Measurements from ENCODE around the gene CKM. TPM values are rescaled to one million over a fixed set of nuclear protein-coding genes. Genes with fewer than 3 reads are reported as not detected.
A peak's percentile ranks its signal among the peaks of the same experiment; 100 is the strongest.

CKM gene
- total RNA-seq, 1 experiment from 2014 or later, result not detected

GRCh38 chr19:45307361-45307760, 15.3 kb downstream of the CKM start:
- DNase-seq (no peak), ATAC-seq (no peak)
- Histone ChIP-seq H2AFZ (ENCODE audit: low read length) (no peak overlapping the region), H3K9ac (ENCODE audit: low read length) (no peak overlapping the region), H3K4me1 (ENCODE audit: insufficient read depth, low read length) (no peaks in the 10 kb centered on the region), H3K9me3 (ENCODE audit: low read length) (no peaks in the 10 kb centered on the region), H3K4me2 (ENCODE audit: low read length) (no peak overlapping the region), H3F3A (ENCODE audit: low read length, unreplicated experiment) (no peaks in the 10 kb centered on the region), H4K20me1 (ENCODE audit: low read length) (no peaks in the 10 kb centered on the region), H3K27me3 (ENCODE audit: low read length) (no peaks in the 10 kb centered on the region), H3K9me2 (replicated peaks; ENCODE audit: low read length) (no peaks in the 10 kb centered on the region), H3K36me3 (ENCODE audit: low read depth, low read length) (no peaks in the 10 kb centered on the region), H3K79me2 (ENCODE audit: low read length) (no peaks in the 10 kb centered on the region), H3K27ac (ENCODE audit: low read length) (no peak overlapping the region), H3K4me3 (ENCODE audit: low read length) (no peak overlapping the region)
- TF ChIP-seq EZH2phosphoT487 (IDR thresholded peaks at IDR 0.05; ENCODE audit: borderline replicate concordance, low read length) (no peak), EZH2 (IDR thresholded peaks at IDR 0.05; ENCODE audit: low read length, unreplicated experiment) (no peak)
- TF ChIP-seq, protein P1, sequence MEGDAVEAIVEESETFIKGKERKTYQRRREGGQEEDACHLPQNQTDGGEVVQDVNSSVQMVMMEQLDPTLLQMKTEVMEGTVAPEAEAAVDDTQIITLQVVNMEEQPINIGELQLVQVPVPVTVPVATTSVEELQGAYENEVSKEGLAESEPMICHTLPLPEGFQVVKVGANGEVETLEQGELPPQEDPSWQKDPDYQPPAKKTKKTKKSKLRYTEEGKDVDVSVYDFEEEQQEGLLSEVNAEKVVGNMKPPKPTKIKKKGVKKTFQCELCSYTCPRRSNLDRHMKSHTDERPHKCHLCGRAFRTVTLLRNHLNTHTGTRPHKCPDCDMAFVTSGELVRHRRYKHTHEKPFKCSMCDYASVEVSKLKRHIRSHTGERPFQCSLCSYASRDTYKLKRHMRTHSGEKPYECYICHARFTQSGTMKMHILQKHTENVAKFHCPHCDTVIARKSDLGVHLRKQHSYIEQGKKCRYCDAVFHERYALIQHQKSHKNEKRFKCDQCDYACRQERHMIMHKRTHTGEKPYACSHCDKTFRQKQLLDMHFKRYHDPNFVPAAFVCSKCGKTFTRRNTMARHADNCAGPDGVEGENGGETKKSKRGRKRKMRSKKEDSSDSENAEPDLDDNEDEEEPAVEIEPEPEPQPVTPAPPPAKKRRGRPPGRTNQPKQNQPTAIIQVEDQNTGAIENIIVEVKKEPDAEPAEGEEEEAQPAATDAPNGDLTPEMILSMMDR (conservative IDR thresholded peaks at IDR 0.05; ENCODE audit: low read depth, low read length), result no peak
- POLR2A ChIA-PET (ENCODE audit: unreplicated experiment), result no interaction called here
- no TSS peak for BruUV-seq (replicated peaks)
- CTCF ChIA-PET, result no interaction called here
- intact Hi-C loops (cut with micrococcal nuclease), result no loop called here

GRCh38 chr19:45306518-45307027, 16.1 kb downstream of the CKM start:
- no peaks in the 10 kb centered on the region for H3K36me3 ChIP-seq (ENCODE audit: low read depth, low read length)
- H3K4me2 ChIP-seq (ENCODE audit: low read length), result no peak overlapping the region
- no peaks in the 10 kb centered on the region for H3K79me2 ChIP-seq (ENCODE audit: low read length)
- CTCF ChIA-PET, result no interaction called here
- ATAC-seq (no peak), DNase-seq (no peak)
- H3K27me3 ChIP-seq (ENCODE audit: low read length), result no peaks in the 10 kb centered on the region
- no TSS peak for BruUV-seq (replicated peaks)
- no peak overlapping the region for H3K9ac ChIP-seq (ENCODE audit: low read length)
- H3F3A ChIP-seq (ENCODE audit: low read length, unreplicated experiment), result no peaks in the 10 kb centered on the region
- TF ChIP-seq EZH2phosphoT487 (IDR thresholded peaks at IDR 0.05; ENCODE audit: borderline replicate concordance, low read length) (no peak), EZH2 (IDR thresholded peaks at IDR 0.05; ENCODE audit: low read length, unreplicated experiment) (no peak)
- TF ChIP-seq, protein P1 (conservative IDR thresholded peaks at IDR 0.05; ENCODE audit: low read depth, low read length), result no peak
- no peaks in the 10 kb centered on the region for H4K20me1 ChIP-seq (ENCODE audit: low read length)
- POLR2A ChIA-PET (ENCODE audit: unreplicated experiment), result no interaction called here
- H3K9me2 ChIP-seq (replicated peaks; ENCODE audit: low read length), result no peaks in the 10 kb centered on the region
- no peak overlapping the region for H3K4me3 ChIP-seq (ENCODE audit: low read length)
- H3K4me1 ChIP-seq (ENCODE audit: insufficient read depth, low read length), result no peaks in the 10 kb centered on the region
- no peaks in the 10 kb centered on the region for H3K9me3 ChIP-seq (ENCODE audit: low read length)
- H2AFZ ChIP-seq (ENCODE audit: low read length), result no peak overlapping the region
- H3K27ac ChIP-seq (ENCODE audit: low read length), result no peak overlapping the region
- intact Hi-C loops (cut with micrococcal nuclease), result no loop called here

DNA sequence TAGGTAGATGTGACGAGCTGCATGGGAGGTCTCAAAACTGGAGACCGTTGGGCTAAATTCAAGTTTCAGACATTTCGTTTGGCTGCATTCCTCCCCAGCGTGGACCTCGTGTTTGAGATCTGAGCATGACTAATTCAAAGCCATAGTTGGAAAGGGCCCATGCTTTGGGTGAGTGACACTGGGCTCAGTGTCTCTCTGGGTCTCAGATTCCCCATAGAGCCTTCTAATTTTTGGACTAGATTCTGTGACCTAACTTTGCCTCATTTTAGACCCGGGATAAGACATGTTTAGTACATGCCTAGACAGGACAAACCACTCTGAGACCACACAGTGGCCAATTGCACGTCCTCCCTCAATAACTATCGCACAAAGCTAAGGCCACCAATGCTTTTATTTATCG, 16.6 kb downstream of the CKM start:
- no peak overlapping the region for H3K4me2 ChIP-seq (ENCODE audit: low read length)
- no peak overlapping the region for H2AFZ ChIP-seq (ENCODE audit: low read length)
- POLR2A ChIA-PET (ENCODE audit: unreplicated experiment), result no interaction called here
- no peak overlapping the region for H3K9ac ChIP-seq (ENCODE audit: low read length)
- intact Hi-C loops (cut with micrococcal nuclease), result no loop called here
- TF ChIP-seq, protein P1 (conservative IDR thresholded peaks at IDR 0.05; ENCODE audit: low read depth, low read length), result no peak
- no peak for TF ChIP-seq EZH2phosphoT487 (IDR thresholded peaks at IDR 0.05; ENCODE audit: borderline replicate concordance, low read length)
- no peak for TF ChIP-seq EZH2 (IDR thresholded peaks at IDR 0.05; ENCODE audit: low read length, unreplicated experiment)
- no peak for ATAC-seq
- H3K36me3 ChIP-seq (ENCODE audit: low read depth, low read length), result no peaks in the 10 kb centered on the region
- H3K4me1 ChIP-seq (ENCODE audit: insufficient read depth, low read length), result no peaks in the 10 kb centered on the region
- no peaks in the 10 kb centered on the region for H3K79me2 ChIP-seq (ENCODE audit: low read length)
- H3K9me2 ChIP-seq (replicated peaks; ENCODE audit: low read length), result no peaks in the 10 kb centered on the region
- H4K20me1 ChIP-seq (ENCODE audit: low read length), result no peaks in the 10 kb centered on the region
- no peak overlapping the region for H3K27ac ChIP-seq (ENCODE audit: low read length)
- no peaks in the 10 kb centered on the region for H3K9me3 ChIP-seq (ENCODE audit: low read length)
- no peak for DNase-seq
- CTCF ChIA-PET, result no interaction called here
- TSS peak; percentile 15 for BruUV-seq (replicated peaks)
- H3K4me3 ChIP-seq (ENCODE audit: low read length), result no peak overlapping the region
- H3K27me3 ChIP-seq (ENCODE audit: low read length), result no peaks in the 10 kb centered on the region
- H3F3A ChIP-seq (ENCODE audit: low read length, unreplicated experiment), result no peaks in the 10 kb centered on the region

Data from PC-3 (cell line).